Endothelial cell of umbilical vein (primary cell): ENCODE measurements around the gene STN1. TPM values are rescaled to one million over a fixed set of nuclear protein-coding genes. Genes with fewer than 3 reads are reported as not detected.

Source experiments
- BruUV-seq: library from RNA; stranded (reverse); fragments of 400-500 nt; replicated peaks from 2 replicates; lab custom pipeline; 2021; lab: Mats Ljungman, UMichigan
- CTCF ChIA-PET: fragments of 300-600, 350-600 bp; sonication (Branson Sonifier 250); formaldehyde crosslinking; loops from one replicate; lab custom pipeline; 2021; ENCODE audit warnings: antibody characterized with exemption, inconsistent platforms; lab: Charles Lee
- POLR2A ChIA-PET: fragments of 300-600, 350-600 bp; sonication (Branson Sonifier 250); formaldehyde crosslinking; loops from one replicate; lab custom pipeline; 2021; ENCODE audit warnings: antibody characterized with exemption, inconsistent platforms; lab: Charles Lee
- DNase-seq: peaks from one replicate; pipeline ENCODE4 v3.0.0-alpha.2; 2011; ENCODE audit warnings: low read depth, low spot score
- FAIRE-seq: peaks from 2 replicates; lab custom pipeline; 2011; peaks lifted over from hg19 to GRCh38; lab: Jason Lieb, UNC
- H2AFZ ChIP-seq: 2 replicates; pipeline ENCODE4 v1.6.0; 2012; ENCODE audit warnings: low read depth, low read length, control low read depth, inconsistent platforms
- H3K27ac ChIP-seq: 2 replicates; pipeline ENCODE4 v1.5.1; 2011; ENCODE audit warnings: low read depth, mild to moderate bottlenecking, control low read depth, low read length, moderate library complexity; ENCODE audit not compliant: insufficient read depth
- H3K27me3 ChIP-seq, 2 experiments: 2 replicates each; pipeline versions ENCODE4 v1.6.0 to v1.6.1; 2011; ENCODE audit warnings: low read length in 2 of 2, mixed read lengths in 1 of 2; ENCODE audit not compliant: control insufficient read depth in 2 of 2, insufficient read depth in 2 of 2
- H3K36me3 ChIP-seq, 2 experiments: 2 replicates in 1 of 2; 3 replicates in 1 of 2; pipeline ENCODE4 v1.5.1; 2011; ENCODE audit warnings: low read length in 2 of 2, mild to moderate bottlenecking in 1 of 2, moderate library complexity in 1 of 2; ENCODE audit not compliant: control insufficient read depth in 2 of 2, insufficient read depth in 2 of 2; ENCODE audit errors: extremely low read depth in 1 of 2
- H3K4me1 ChIP-seq: 3 replicates; pipeline ENCODE4 v1.5.1; 2011; ENCODE audit warnings: mild to moderate bottlenecking, low read length; ENCODE audit not compliant: control insufficient read depth, insufficient read depth; ENCODE audit errors: extremely low read depth
- H3K4me2 ChIP-seq: 2 replicates; pipeline ENCODE4 v1.6.1; 2011; ENCODE audit warnings: low read length, control low read depth, mixed read lengths; ENCODE audit not compliant: insufficient read depth
- H3K4me3 ChIP-seq, 3 experiments: fragments of 200-600 bp in 1 of 3; sonication (generic), shearing (Covaris generic) in 1 of 3; replicated peaks in 1 of 3; 2 replicates each; pipeline ENCODE4 v1.5.1; 2011 to 2016; ENCODE audit warnings: control low read depth in 3 of 3, low read length in 3 of 3, mild to moderate bottlenecking in 2 of 3, inconsistent platforms in 1 of 3, low read depth in 1 of 3, moderate library complexity in 1 of 3; ENCODE audit not compliant: insufficient read depth in 1 of 3
- H3K79me2 ChIP-seq: 2 replicates; pipeline ENCODE4 v1.6.0; 2012; ENCODE audit warnings: low read length, inconsistent platforms; ENCODE audit not compliant: control insufficient read depth, insufficient read depth
- H3K9ac ChIP-seq: replicated peaks from 2 replicates; pipeline ENCODE3; 2011; ENCODE audit warnings: low read length, control low read depth; ENCODE audit not compliant: insufficient read depth; ENCODE audit errors: extremely low read depth
- H3K9me1 ChIP-seq: replicated peaks from 3 replicates; pipeline ENCODE4 v1.6.0; 2011; ENCODE audit warnings: mild to moderate bottlenecking, low read length; ENCODE audit not compliant: control insufficient read depth, insufficient read depth; ENCODE audit errors: extremely low read depth
- H3K9me3 ChIP-seq: replicated peaks from 2 replicates; pipeline ENCODE4 v1.5.1; 2012; ENCODE audit warnings: low read length, inconsistent platforms; ENCODE audit not compliant: control insufficient read depth, insufficient read depth
- H4K20me1 ChIP-seq: replicated peaks from 2 replicates; pipeline ENCODE3; 2011; ENCODE audit warnings: mild to moderate bottlenecking, low read length; ENCODE audit not compliant: control insufficient read depth, insufficient read depth; ENCODE audit errors: extremely low read depth
- EZH2 ChIP-seq: IDR thresholded peaks from 2 replicates; pipeline ENCODE4 v1.6.1; 2012; ENCODE audit warnings: borderline replicate concordance, low read depth, mild to moderate bottlenecking, moderate library complexity, low read length, inconsistent platforms; ENCODE audit not compliant: severe bottlenecking
- FOS ChIP-seq: IDR thresholded peaks from 2 replicates; pipeline ENCODE4 v1.6.1; 2011; ENCODE audit warnings: mild to moderate bottlenecking, low read length, moderate library complexity, borderline replicate concordance; ENCODE audit not compliant: insufficient read depth
- GATA2 ChIP-seq: IDR thresholded peaks from 2 replicates; pipeline ENCODE4 v1.7.0; 2011; ENCODE audit warnings: low read depth, mild to moderate bottlenecking, moderate library complexity, mixed read lengths, low read length; ENCODE audit not compliant: insufficient read length, insufficient read depth
- JUN ChIP-seq: IDR thresholded peaks from 2 replicates; pipeline ENCODE4 v1.6.1; 2011; ENCODE audit warnings: borderline replicate concordance, low read depth; ENCODE audit not compliant: insufficient read length, insufficient read depth
- MYC ChIP-seq: IDR thresholded peaks from one replicate; pipeline ENCODE4 v1.6.1; 2011; ENCODE audit warnings: mild to moderate bottlenecking, low read depth, low read length
- POLR2A ChIP-seq: IDR thresholded peaks from 2 replicates; pipeline ENCODE4 v1.6.1; 2012; ENCODE audit warnings: low read depth, mild to moderate bottlenecking, control low read depth, low read length
- POLR2AphosphoS5 ChIP-seq: IDR thresholded peaks from 2 replicates; pipeline ENCODE4 v1.6.1; 2012; ENCODE audit warnings: low read depth, mild to moderate bottlenecking, control low read depth, low read length, moderate library complexity; ENCODE audit not compliant: insufficient read depth
- dilution Hi-C: fragments of 300-500 bp; cut with MboI; formaldehyde crosslinking; loops from one replicate; pipeline ENCODE4 v1.15.0; 2019; ENCODE audit warnings: low sequenced_read_pairs; ENCODE audit not compliant: extremely low pct_ligation_motif_present
- intact Hi-C: fragments of 100-400 bp; cut with micrococcal nuclease; formaldehyde crosslinking; loops from one replicate; pipeline ENCODE4 v1.10.0; 2022
- polyA plus RNA-seq, 4 experiments: library from polyadenylated mRNA; depleted of rRNA in 3 of 4; stranded (reverse) in 3 of 4; unstranded in 1 of 4; fragments of >200 nt; gene quantifications; 2 replicates each; pipeline versions ENCODE4 v1.2.1 to v1.2.3, GENCODE V29; 2011 to 2012; ENCODE audit warnings: missing spikeins in 1 of 4
- total RNA-seq: library from RNA; stranded (reverse); gene quantifications from 2 replicates; pipeline ENCODE4 v1.2.3, GENCODE V29; 2021
- TF ChIP-seq, protein P1 (sequence below), 2 donors: IDR thresholded peaks; 1 replicate in 1 of 2; 2 replicates in 1 of 2; pipeline ENCODE4 v1.5.1; 2011; ENCODE audit warnings: low read length in 2 of 2, mild to moderate bottlenecking in 2 of 2, moderate library complexity in 2 of 2, control low read depth in 1 of 2, inconsistent platforms in 1 of 2, low read depth in 1 of 2; ENCODE audit not compliant: insufficient read depth in 1 of 2; ENCODE audit errors: extremely low read depth in 1 of 2
- TF ChIP-seq, protein P2 (sequence below): IDR thresholded peaks from 2 replicates; pipeline ENCODE4 v1.6.1; 2011; ENCODE audit not compliant: insufficient read depth, insufficient read length

STN1 gene
- total and polyA plus RNA-seq, 2 donors (not counting 3 experiments of a cell fraction or from before 2014, with no cell fraction given), result 10.8 to 15.3 TPM

DNA sequence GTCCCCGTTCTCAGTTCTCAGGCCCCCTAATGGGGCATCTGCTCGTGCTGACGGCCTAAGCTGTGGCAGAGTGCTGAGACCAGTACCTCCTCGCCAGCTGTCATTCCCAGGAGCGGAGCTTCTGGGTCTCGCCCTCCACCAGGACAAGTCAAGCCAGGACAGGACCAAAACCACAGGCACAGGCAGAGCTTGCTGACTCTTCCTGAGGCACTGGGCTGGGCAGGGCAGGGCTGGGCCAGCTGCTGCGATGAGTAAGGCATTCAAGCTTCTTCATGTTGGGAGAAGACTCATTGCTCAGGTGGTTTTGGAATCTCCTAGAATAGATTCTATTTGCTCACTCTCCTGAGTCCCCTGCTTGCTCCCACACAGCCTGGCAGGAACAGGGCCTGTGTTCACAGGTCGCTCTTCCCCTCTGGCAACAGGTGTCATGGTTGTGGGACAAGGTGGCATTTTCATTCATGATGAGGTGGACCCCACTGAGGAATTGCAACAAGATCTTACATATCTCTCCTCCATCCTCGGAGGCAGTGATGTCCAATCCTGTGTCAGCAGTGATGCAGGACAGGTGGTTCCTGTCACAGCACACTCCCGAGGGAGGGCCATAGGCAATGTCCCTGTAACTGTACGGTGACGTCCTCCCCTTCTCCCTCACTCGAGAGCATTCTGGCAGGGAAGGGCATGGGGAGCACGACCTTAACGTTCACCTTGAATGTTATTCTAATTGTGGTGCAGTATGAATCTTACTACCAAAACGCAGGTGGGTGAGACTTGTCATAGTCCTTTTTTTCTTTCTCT, 45.6 kb downstream of the STN1 start:
- Histone ChIP-seq H3K4me2 (no peak overlapping the region), H3K9me3 (no peaks in the 10 kb centered on the region), H3K4me3 (no peak overlapping the region), H3K9ac (no peak overlapping the region), H4K20me1 (no peaks in the 10 kb centered on the region), H3K36me3 (no peaks in the 10 kb centered on the region), H2AFZ (no peak overlapping the region), H3K79me2 (no peaks in the 10 kb centered on the region), H3K27ac (no peak overlapping the region), H3K27me3 (no peaks in the 10 kb centered on the region), H3K9me1 (no peaks in the 10 kb centered on the region), H3K4me1 (no peaks in the 10 kb centered on the region)
- ChIA-PET CTCF (interaction anchor here (0.6 to 0.9 kb wide), 2 partner anchors 59 to 160 kb away, joined by 3 read pairs; no protein-coding TSS in a partner anchor), POLR2A (interaction anchor here (0.8 kb wide), 1 partner anchor 15 kb away, joined by 3 read pairs; no protein-coding TSS in a partner anchor)
- intact Hi-C loops, result no loop called here
- no peak for FAIRE-seq
- dilution Hi-C loops, result loop anchor here (25.0 kb wide), 1 partner anchor 160 kb away; no protein-coding TSS in a partner anchor
- TF ChIP-seq, protein P1, sequence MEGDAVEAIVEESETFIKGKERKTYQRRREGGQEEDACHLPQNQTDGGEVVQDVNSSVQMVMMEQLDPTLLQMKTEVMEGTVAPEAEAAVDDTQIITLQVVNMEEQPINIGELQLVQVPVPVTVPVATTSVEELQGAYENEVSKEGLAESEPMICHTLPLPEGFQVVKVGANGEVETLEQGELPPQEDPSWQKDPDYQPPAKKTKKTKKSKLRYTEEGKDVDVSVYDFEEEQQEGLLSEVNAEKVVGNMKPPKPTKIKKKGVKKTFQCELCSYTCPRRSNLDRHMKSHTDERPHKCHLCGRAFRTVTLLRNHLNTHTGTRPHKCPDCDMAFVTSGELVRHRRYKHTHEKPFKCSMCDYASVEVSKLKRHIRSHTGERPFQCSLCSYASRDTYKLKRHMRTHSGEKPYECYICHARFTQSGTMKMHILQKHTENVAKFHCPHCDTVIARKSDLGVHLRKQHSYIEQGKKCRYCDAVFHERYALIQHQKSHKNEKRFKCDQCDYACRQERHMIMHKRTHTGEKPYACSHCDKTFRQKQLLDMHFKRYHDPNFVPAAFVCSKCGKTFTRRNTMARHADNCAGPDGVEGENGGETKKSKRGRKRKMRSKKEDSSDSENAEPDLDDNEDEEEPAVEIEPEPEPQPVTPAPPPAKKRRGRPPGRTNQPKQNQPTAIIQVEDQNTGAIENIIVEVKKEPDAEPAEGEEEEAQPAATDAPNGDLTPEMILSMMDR (IDR thresholded peaks at IDR 0.05; ENCODE audit: extremely low read depth in 1 of 2, insufficient read depth in 1 of 2, low read depth in 1 of 2, low read length in 2 of 2), result no peak
- TF ChIP-seq JUN, result no peak
- no peak for TF ChIP-seq FOS
- no peak for TF ChIP-seq POLR2AphosphoS5
- no peak for TF ChIP-seq POLR2A
- TF ChIP-seq MYC, result no peak
- TF ChIP-seq, protein P2, sequence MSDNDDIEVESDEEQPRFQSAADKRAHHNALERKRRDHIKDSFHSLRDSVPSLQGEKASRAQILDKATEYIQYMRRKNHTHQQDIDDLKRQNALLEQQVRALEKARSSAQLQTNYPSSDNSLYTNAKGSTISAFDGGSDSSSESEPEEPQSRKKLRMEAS, result no peak
- no peak for TF ChIP-seq GATA2
- TF ChIP-seq EZH2, result no peak
- no peak for DNase-seq
- BruUV-seq, result no TSS peak
